ENCODE results near the gene DDX10.
A peak's percentile ranks its signal among the peaks of the same experiment; 100 is the strongest.

DDX10 gene

GRCh38 chr11:108662700-108663099, 2.2 kb upstream of the DDX10 start:
- no peak for DNase-seq

- no peak for DNase-seq
Measured at GRCh38 chr11:108663154-108663877, 1.6 kb upstream of the DDX10 start.

- DNase-seq, result peak in 1 of 2 experiments; percentile 28
Measured at GRCh38 chr11:108666373-108666772, 1.5 kb downstream of the DDX10 start.

- no peak for DNase-seq
Measured at GRCh38 chr11:108669286-108669685, 4.4 kb downstream of the DDX10 start.

- DNase-seq, result no peak
Measured at GRCh38 chr11:108669711-108670110, 4.8 kb downstream of the DDX10 start.

- no peak for DNase-seq
Measured at GRCh38 chr11:108670451-108670850, 5.6 kb downstream of the DDX10 start.

GRCh38 chr11:108672113-108672512, 7.2 kb downstream of the DDX10 start:
- no peak for DNase-seq

GRCh38 chr11:108672786-108673185, 7.9 kb downstream of the DDX10 start:
- no peak for DNase-seq

GRCh38 chr11:108679045-108679444, 14.2 kb downstream of the DDX10 start:
- no peak for DNase-seq

GRCh38 chr11:108680271-108680670, 15.4 kb downstream of the DDX10 start:
- no peak for DNase-seq

GRCh38 chr11:108685419-108686130, 20.7 kb downstream of the DDX10 start:
- no peak for DNase-seq

GRCh38 chr11:108693852-108694251, 29.0 kb downstream of the DDX10 start:
- DNase-seq, result no peak

- no peak for DNase-seq
Measured at GRCh38 chr11:108694846-108695245, 30.0 kb downstream of the DDX10 start.

GRCh38 chr11:108697872-108698473, 33.1 kb downstream of the DDX10 start:
- DNase-seq, result peak; percentile 92 to 95

GRCh38 chr11:108698844-108699642, 34.2 kb downstream of the DDX10 start:
- DNase-seq, result no peak

- DNase-seq, result no peak
Measured at GRCh38 chr11:108703916-108704315, 39.0 kb downstream of the DDX10 start.

- no peak for DNase-seq
Measured at GRCh38 chr11:108705061-108705460, 40.2 kb downstream of the DDX10 start.

- no peak for DNase-seq
Measured at GRCh38 chr11:108708173-108708572, 43.3 kb downstream of the DDX10 start.

GRCh38 chr11:108709741-108710140, 44.9 kb downstream of the DDX10 start:
- DNase-seq, result no peak

GRCh38 chr11:108713076-108713790, 48.4 kb downstream of the DDX10 start:
- peak; percentile 15 to 20 for DNase-seq

- DNase-seq, result no peak
Measured at GRCh38 chr11:108715239-108715638, 50.4 kb downstream of the DDX10 start.

- DNase-seq, result no peak
Measured at GRCh38 chr11:108718466-108718865, 53.6 kb downstream of the DDX10 start.

All from Kasumi-1 (cell line).